GM19467 (cell line): ENCODE measurements around the gene NUMB.

Source experiments
- ATAC-seq: cut with Tn5 transposase; IDR thresholded peaks from one replicate; pipeline ENCODE4 v1.9.1; 2021; ENCODE audit warnings: mild to moderate bottlenecking, moderate library complexity; ENCODE audit not compliant: unreplicated experiment

The NUMB gene

GRCh38 chr14:73293782-73294781 lies 164.3 kb downstream of the NUMB start:
- ATAC-seq: no peak

DNA sequence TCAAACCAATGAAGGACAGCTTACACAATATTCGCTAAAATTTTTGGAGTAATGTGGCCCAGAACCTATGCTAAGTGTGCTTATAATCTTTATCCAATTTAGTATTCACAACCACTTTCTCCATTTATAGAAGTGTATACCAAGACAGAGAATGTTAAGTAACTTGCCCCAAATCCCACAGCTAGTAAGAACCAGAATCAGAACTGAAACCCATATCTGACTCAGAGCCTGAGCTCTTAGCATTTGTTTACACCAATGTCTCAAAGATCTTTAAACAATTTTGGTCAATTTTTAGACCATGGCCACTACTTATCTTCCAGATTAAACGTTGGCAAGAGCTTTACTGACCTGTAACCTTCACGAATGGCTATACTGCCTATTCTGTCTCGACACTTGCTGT lies 168.1 kb downstream of the NUMB start:
- no peak for ATAC-seq

- ATAC-seq: no peak
Measured at GRCh38 chr14:73289729-73290128, 168.6 kb downstream of the NUMB start.

DNA sequence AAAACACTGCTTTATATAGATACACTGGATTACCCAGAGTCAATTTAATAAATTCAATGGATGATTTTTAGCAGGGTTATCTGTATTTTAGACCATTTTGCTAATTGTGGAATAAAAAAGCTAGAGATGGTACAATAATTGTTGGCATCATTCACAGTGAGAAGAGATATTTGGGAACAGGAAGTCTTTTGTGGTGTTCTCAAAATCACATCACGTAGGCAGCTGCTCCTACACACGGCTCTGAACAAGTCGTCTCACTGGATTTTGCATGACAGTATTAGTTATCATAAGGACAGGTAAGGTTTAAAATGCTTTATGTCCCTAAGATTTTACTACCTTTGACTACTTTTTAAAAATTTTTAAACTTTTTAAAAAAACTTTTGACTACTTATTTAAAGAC lies 169.0 kb downstream of the NUMB start:
- no peak for ATAC-seq

DNA sequence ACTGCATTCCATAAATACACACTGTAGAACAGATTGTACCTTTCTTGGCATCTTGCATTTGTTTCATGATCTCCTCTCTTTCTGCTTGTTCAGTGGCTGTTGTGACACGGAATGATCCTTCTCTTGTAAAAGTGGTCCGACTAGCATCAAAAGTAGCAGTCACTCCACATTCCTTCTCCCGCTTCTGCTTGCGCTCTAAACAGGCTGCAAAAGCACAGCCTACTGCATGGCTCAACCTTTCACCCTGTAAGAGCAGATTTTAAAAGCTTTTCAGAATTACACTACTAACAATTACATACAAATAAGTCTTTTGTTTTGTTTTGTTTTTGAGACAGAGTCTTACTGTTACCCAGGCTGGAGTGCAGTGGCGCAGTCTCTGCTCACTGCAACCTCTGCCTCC lies 171.3 kb downstream of the NUMB start:
- no peak for ATAC-seq

DNA sequence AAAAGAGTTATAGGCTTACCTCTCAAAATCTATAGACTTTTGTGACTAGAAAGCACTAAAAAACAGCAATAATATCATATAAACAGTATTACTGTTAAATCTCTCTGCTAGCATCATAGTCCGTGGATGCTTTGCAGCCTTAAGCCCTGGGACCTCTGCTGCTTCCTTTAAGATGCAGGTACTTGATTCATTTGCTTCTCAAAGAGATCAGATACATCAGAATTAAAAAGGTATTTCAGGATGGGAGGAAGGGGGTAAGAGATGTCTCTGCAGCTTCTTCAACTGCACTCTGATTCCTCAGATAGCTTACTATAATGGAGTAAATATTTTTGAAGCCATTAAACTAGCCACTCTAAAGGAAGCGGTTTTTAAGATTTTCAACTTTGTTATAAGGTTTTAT lies 171.7 kb downstream of the NUMB start:
- no peak for ATAC-seq

DNA sequence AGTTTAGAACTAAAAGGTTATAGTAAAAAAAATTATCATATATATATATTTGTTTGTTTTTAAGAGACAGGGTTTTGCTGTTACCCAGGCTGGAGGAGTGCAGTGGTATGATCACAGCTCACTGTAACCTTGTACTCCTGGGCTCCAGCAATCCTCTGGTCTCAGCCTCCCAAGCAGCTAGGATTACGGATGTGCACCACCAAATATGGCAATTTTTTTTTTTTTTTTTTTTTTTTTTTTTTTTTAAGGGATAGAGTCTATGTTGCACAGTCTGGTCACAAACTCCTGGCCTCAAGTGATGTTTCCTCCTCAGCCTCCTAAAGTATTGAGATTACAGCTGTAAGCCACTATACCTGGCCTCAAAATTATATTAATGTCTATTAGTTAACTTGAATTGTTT lies 172.4 kb downstream of the NUMB start:
- no peak for ATAC-seq

DNA sequence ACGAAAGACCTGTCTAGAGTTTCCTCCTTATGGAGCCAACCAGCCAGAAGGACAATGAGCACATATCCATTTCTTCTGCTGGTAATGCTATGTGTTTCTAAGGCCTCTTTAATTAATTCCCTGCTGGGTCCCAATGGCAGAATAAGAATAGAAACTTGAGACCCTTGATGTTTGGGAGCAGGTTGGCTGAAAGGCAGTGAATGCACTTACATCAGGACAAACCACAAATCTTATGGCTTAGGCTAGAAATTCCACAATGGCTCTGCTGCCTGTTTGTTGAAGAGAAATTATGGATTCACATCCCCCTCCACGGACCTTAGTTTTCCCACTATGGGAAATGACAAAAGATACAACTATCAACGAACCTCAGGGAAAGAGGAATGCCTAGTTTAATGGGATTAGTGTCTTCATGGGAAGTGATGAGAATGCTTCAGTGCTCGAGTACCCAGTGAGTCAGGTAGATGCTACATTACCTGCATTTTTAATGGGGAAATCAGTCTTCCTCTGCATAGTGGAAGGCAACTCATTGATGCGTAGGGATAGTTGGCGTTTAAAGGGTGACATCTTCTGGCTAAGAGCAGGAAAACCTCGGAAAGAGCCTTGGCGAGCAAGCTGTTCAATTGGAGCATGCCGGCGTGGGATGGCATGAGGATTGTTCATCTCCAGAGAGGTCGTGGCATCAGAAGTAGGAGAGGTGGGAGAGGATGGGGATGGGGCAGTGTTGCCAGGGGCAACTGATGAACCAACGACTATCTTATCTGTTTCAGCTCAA lies 174.6 kb downstream of the NUMB start:
- no peak for ATAC-seq

DNA sequence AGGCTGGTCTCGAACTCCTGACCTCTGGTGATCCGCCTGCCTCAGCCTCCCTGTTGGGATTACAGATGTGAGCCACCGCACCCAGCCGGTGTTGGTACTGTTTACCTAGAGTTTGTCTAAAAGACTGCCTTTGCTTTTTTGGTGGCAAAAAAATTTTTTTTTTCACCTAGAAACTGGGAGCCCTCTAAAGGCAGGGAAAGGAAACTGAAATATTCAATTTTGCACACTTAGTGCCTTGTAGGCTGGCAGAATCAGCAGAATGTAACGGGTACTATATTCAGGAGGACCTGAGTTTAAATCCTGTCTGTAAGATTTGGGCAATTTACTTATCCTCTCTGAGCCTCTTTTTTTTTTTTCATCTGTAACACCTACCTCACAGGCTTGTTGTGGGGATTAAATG lies 177.4 kb downstream of the NUMB start:
- no peak for ATAC-seq

- no peak for ATAC-seq
Measured at GRCh38 chr14:73277376-73277775, 181.0 kb downstream of the NUMB start.

- no peak for ATAC-seq
Measured at GRCh38 chr14:73276836-73277235, 181.5 kb downstream of the NUMB start.

DNA sequence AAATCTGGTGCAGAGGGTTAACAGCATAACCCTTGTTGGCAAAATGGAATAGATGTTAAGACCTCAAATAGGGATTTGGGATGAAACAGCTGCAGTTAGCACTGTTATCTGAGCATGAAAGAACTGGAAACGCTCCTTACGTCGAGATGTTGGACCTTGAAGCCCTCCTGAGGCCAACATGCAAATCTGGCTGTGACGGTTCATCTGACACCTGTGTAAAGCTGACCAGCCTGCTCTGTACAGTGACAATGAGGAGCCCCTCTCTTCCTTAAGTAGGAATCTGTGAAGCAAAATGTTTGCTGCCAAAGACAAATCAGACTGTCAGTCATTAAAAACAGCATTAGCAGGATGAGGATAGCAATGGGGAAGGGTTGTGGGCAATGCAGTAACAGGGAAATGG lies 184.5 kb downstream of the NUMB start:
- no peak for ATAC-seq

DNA sequence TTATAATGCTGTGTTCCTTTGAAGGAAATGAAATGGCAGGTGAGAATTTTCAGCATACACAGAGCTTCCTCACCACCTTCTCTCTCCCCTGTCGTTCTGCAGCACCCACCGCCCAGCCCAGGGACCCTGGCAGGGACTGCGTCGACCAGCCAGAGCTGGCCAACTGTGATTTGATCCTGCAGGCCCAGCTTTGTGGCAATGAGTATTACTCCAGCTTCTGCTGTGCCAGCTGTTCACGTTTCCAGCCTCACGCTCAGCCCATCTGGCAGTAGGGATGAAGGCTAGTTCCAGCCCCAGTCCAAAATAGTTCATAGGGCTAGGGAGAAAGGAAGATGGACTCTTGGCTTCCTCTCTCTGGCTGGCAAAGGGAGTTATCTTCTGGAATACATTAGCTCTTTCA lies 186.0 kb downstream of the NUMB start:
- no peak for ATAC-seq

GRCh38 chr14:73269729-73270531 lies 188.4 kb downstream of the NUMB start:
- ATAC-seq: peak; percentile 57

GRCh38 chr14:73267474-73267873 lies 190.9 kb downstream of the NUMB start:
- no peak for ATAC-seq

GRCh38 chr14:73266317-73266716 lies 192.0 kb downstream of the NUMB start:
- no peak for ATAC-seq

DNA sequence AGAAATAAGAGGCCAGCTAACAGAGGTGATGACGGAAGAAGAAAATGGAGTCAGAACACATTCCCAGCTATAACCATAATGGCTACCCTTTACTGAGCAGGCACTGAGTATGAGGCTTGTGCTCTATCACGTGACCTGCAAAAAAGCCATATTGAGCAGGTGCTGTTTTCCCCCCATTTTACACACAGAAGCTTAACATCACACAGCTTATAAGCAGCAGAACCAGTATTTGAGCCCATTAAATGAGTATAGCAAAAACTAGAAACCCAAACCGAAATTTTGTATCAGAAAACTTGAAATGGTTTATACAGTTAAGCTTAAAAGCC lies 192.7 kb downstream of the NUMB start:
- ATAC-seq: no peak

DNA sequence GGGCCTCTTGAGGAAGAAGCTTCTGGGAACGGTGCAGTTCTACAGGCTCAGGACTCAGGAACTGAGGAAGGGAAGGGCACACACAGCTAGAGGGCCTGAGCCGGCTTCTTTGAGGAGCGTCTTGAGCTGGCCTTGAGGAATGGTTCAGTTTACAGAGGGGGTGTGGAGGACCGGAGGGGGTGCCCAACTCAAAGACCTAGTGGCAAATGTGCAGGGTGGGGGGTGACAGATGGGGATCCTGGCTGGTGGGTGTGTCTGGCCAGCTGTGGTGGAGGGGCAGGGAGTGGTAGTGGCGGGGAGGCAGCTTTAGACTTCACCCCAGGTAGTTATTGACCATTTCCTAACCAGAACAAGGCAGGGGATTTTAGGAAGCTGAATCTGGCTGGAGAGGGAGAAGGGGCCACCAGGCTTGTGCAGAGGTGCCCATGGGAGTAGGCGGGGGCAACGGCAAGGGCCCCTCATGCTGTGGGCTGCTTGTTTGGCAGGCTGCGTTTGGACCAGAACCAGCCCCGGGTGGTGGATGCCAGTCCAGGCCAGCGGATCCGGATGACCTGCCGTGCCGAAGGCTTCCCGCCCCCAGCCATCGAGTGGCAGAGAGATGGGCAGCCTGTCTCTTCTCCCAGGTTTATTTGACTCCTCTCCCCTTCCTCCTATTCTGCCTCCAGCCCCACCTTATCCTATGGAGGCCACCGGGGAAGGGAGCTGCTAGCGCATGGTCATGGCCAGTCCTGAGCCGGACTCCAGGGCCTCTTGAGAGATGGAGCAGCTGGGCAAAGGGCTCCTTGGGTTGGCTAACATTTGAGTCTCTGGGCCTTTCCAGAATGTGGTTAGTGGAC lies 193.2 kb downstream of the NUMB start:
- no peak for ATAC-seq

DNA sequence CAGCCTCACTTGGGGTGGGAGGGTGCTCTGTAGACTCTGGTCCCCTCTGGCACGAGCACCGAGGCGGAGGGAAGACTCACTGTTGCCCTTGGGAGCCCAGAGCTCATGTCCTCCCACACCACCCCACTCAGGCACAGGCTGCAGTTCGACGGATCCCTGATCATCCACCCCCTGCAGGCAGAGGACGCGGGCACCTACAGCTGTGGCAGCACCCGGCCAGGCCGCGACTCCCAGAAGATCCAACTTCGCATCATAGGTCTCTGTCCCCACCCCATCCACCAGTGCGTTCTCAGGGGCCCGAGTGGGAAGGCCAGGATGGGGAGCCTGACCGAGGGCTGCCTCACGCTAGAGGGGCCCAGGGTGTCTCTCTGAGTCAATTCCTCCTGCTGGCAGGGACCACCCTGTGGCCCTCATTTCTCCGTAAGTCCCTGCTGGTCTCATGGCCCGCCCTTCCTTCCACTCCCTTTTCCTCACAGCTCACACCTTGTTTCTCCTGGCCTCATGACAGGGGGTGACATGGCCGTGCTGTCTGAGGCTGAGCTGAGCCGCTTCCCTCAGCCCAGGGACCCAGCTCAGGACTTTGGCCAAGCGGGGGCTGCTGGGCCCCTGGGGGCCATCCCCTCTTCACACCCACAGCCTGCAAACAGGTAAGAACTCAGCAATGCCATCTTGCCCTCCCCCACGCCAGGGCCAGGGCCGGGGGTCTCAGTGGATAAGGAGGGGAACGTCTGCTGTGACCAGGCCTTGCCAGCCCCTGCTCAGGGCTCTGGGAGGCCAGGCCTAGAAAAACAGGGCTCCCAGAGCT lies 194.1 kb downstream of the NUMB start:
- ATAC-seq: no peak

GRCh38 chr14:73263606-73264005 lies 194.7 kb downstream of the NUMB start:
- ATAC-seq: no peak
